Mononuclear cell (primary cell): ENCODE measurements around the gene UBL7. TPM values are rescaled to one million over a fixed set of nuclear protein-coding genes. Genes with fewer than 3 reads are reported as not detected.

Source experiments
- total RNA-seq: library from RNA; depleted of rRNA; stranded (reverse); fragments of >200 nt; gene quantifications from one replicate; pipeline ENCODE4 v1.2.3, GENCODE V29; 2012

UBL7 gene
- total RNA-seq, 1 donor = 23.1 TPM

Other genes with a start within 250 kb of the UBL7 start
- gene CCDC33, start 224.8 kb downstream of the UBL7 start, total RNA-seq = not detected
- gene CYP11A1, start 93.5 kb downstream of the UBL7 start, total RNA-seq = 0.42 TPM
- 5.9 TPM for gene SEMA7A, start 27.2 kb downstream of the UBL7 start, total RNA-seq
- gene ARID3B, start 80.1 kb upstream of the UBL7 start, total RNA-seq = 36.4 TPM
- 158 TPM for gene CLK3, start 154.7 kb upstream of the UBL7 start, total RNA-seq
- 3.7 TPM for gene EDC3, start 234.9 kb upstream of the UBL7 start, total RNA-seq